Stimulated activated CD4-positive, alpha-beta T cell treated with anti-CD3 and anti-CD28 coated beads, Interleukin-4, amount 100 ng/mL, for 48 hours (primary cell): ENCODE measurements around the gene COL10A1.
A peak's percentile ranks its signal among the peaks of the same experiment; 100 is the strongest.
"Not testable (repeated sequence)": the region's sequence is repeated elsewhere in the genome, so short reads cannot be mapped to it uniquely, and the experiment has no call there.

Source experiments
- DNase-seq, 2 donors: peaks; one replicate each; pipeline ENCODE4 v3.0.0-alpha.2; 2020; ENCODE audit warnings: low read depth in 2 of 2

The COL10A1 gene

DNA sequence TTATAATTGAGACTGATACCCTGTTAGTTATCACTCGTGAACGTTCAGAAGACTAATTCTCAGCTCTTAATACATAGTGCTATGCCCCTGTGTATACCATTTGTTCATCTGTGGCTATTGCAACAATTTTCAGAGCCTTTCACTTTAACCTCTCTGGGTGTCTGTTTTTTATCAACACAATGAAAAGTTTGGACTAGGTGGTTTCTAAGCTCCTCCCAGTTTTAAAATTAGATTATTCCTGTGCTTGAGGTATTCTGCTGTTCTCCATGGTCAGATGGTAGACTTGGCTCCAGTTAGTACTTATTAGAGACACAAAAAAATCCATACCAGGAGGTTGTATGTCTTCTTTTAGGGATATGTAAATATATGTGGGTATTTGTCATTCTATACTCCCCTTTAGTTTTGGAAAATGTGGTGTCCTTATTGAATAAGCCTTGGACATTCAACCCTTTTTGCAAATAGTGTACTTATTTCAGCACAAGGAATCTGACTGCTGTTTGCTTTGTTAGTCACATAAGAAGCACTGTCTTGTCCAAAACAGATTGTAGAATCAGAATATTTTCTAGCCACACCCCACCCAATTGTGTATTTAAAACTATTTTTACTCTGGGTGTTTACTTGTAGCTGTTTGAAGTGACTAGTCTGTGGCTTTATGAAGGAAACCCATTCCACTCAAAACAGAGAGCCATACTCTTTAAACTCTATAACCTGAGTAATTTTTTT is 2.0 kb upstream of the COL10A1 start:
- DNase-seq, result no peak

DNA sequence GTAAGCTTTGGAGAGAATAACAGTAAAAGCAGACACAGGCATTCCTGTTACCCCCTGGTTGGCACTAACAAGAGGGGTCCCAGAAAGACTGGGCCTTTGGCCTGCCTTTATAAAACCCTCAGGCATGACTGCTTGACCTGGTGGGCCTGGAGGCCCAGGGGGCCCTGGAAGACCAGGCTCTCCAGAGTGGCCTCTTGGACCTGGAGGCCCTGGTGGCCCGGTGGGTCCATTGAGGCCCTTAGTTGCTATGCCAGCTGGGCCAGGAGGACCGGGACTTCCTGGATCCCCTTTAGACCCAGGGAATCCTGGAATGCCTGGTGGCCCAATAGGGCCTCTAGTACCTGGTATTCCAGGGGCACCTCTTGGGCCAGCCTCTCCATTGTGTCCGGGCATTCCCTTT is 5.5 kb downstream of the COL10A1 start:
- DNase-seq, result no peak

DNA sequence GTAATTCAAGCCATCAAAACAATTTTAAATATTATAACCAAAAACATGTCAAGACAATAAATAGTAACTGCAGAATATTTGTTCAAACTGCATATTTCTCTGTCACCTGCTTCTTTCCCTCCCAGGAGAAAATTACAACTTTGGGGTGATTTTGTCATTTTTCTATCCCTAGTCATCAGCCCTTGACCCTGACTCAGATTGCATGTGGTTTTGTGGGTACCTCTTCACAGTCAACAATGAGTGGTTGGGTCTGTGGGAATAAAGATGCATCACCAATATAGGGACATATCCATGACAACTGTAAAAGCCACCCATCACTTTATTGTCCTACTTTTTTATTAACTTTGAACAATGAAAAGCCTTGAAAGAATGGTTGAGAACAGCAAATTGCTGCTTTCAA is 7.3 kb downstream of the COL10A1 start:
- no peak for DNase-seq

DNA sequence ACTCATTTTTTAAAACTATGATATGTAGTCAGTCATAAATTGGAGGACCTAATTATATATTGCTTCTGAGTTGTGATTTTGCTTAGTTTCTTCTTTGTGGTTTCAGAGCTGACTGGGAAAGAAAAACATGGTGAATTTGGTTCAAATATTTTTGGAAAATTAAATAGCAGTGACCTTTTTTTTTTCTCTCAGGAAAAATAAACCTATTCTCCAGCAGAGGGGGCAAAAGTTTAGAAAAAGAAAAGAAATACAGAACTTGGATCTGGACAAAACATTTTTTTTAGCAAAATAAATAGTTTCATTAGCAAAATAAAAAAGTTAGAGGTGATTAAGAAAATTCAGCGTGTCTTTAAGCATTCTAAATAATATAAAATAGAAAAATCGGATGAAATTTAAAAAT is 10.2 kb downstream of the COL10A1 start:
- no peak for DNase-seq

DNA sequence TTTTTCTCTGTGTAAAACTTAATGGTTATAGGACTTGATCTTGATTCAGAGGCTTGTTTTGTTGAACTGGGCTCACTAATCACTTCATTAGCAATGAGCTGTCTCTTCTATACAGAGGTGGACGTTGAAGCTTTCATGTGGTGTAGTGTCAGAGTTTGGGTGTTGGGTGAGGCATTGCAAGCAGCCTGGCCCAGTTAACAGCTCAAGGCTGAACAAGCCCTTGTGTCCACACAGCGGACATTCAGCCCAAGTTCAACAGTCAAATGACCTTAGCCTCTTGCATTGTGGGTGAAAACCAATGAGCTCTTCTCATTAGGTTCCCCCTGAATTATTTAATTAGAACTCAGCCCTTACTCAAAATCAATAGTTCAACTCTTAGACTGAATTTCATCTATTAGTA is 12.5 kb downstream of the COL10A1 start:
- no peak for DNase-seq

DNA sequence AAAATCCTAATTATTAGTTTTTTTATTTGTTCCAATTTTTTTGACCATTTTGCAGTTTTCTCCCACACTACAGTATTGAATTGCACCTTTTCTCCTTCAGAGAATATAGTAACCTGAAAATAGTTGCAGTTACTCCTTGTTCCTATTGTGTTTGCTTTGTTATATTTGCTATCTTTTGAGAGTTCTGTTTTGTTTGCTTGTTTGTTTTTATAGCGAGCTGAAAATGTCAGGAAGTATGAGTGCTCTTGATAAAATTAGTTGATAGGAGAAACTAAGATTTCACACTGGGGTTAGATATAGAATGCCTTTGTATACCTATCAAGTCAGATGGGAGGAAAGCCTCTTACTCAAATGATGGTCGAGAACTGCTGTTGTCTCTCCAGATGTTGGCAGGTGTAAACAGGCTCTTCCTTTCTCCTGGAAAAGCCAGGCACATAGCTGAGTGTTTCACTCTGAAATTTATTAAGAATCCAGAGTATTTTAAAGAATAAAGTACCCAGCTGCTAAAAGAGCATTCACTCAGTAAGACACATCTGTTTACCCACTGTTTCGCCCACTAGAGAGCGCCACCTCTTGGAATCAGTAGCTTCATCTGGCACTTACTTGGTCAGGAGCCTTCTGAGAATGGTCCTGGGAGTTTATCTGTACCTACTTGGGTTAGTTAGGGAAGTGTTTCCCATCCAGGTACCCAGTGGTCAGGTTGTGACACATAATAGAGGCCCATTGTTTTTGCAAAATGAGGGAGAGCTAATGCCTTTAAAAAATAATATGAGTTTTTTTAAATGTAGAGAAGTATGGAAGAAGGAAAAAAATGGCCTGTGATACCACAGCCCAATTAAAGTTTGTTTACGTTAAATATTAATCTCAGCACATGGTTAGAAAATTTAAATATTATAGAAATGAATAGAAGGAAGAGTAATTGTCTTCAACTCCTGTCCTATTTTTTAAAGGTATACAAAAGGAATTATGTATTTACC is 14.1 kb downstream of the COL10A1 start:
- peak in 1 of 2 donors; percentile 11 for DNase-seq

DNA sequence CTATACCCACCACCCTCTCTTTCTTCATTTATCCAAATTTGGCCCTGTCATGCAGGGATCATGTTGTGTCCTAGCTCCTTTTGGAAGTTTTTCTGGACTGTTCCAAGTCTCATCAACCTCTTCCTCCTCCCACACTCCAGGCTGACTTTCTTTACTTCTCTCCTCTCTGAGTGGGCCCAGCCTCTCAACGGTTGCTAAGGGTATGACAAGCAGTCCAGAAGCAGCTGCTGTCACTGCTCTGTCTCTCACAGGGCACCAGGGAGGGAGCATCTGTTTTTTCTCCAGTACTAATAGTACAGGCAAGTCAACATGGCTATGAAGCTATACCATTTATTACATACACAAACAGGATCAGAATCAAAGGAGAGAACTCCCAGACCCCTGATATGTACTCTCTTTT is 17.1 kb downstream of the COL10A1 start:
- no peak for DNase-seq

DNA sequence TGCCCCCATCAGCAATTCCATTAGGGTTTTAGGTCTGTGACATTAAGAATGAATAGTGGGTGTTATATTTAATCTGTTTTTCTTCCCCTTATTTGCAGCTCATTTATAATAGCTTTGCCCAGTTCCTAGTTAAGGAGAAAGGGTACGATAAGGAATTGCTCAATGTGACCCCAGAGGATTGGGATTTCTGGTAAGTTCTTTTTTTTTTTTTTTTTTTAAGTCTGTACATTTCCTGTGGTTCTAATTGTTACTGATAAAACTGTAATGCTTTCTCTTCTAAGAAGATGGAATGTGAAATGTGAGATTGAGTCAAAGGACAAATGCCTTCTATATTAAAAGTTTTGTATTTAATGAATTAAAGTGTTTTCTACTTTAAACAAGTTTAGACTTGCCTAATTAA is 19.8 kb downstream of the COL10A1 start:
- DNase-seq, result no peak

DNA sequence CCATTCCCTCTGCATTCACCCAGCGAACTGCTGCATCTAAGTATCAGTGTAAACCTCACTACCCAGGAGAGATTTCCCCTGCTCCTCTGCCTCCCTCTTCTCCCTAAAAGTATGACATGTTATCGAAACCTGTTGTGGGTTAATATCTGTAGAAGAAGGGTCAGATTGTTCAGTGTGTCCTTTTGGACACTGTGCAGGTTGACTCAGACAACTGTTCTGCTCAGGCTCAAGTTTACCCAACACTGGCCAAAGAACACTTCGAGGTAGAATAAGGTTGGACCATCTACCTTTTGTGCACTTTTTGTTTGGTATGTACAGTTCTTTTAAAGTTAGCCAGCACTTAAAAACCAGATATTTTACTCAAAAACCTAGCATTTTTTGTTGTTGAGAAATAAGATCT is 20.7 kb downstream of the COL10A1 start:
- no peak for DNase-seq

DNA sequence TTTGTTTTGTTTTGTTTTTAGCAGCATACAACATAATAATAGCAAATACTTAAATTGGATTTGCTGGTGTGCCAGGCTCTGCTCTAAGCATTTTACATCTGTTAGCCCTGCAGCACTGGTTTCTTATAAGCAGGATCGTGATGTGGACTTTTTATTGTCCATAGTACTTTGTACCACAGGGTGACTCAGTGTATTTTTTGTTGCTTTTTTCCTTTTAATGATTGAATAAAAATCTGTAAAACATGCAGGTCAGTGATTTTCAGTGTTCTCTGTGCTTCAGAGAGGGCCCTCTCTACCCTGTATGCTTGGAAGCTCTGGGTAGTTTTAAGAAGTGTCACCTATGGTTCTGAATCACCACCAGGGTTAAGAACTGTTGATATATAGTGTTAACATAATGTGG is 21.3 kb downstream of the COL10A1 start:
- DNase-seq, result no peak

DNA sequence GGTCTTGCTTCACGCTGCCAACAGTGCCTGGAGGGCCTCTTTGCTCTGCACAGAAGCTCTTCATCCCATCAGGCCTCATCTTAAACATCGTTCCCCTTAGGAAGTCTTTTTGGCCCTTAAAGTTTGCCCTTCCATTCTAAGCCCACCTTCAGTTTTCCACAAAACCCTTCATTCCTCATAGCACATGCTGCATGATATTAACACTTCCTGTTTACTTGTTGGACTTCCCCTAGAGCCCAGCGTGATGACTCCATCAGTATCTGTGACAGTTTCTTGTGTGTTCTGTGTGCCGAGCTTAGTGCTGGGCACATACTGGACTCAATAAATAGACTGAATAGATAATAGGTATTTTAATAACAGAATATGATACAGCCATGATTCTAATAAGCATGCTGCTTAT is 23.1 kb downstream of the COL10A1 start:
- no peak for DNase-seq

DNA sequence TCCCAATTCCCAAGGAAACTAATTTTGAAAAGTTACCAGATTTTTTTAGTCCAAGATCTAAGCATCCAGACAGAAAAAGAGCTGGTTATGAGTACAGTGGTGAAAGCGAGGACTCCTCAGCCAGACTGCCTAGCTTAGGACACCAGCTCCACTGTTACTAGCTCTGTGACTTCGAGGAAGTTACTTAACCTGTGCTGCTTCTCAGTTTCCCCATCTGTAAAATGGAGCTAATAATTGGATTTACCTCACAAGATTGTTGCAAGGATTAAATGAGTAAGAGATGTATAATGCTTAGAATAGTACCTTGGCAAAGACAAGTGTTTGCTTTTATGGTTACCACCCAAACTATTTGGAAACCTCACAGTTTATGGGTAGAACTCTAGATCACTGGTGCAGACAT is 24.1 kb downstream of the COL10A1 start:
- DNase-seq, result no peak

DNA sequence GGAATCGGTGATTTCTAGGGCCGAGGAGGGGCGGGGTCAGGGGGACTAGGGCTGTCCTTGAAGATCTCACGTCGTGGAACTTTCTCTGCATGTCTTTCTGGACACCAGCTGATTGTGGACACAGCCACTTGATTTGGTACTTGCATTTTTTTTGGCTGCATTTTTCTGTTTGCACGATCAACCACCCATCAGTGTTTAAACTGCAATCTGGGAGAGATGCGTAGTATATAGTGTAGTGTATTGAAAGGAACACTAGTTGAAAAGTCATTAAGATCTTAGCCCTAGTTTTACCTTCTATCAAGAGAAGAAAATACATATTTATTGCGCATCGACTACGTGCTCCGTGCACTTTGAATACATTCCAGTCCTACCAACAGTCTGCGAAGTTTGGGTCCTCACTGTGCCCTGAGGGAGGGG is 24.6 kb downstream of the COL10A1 start:
- peak in 1 of 2 donors; percentile 57 for DNase-seq

DNA sequence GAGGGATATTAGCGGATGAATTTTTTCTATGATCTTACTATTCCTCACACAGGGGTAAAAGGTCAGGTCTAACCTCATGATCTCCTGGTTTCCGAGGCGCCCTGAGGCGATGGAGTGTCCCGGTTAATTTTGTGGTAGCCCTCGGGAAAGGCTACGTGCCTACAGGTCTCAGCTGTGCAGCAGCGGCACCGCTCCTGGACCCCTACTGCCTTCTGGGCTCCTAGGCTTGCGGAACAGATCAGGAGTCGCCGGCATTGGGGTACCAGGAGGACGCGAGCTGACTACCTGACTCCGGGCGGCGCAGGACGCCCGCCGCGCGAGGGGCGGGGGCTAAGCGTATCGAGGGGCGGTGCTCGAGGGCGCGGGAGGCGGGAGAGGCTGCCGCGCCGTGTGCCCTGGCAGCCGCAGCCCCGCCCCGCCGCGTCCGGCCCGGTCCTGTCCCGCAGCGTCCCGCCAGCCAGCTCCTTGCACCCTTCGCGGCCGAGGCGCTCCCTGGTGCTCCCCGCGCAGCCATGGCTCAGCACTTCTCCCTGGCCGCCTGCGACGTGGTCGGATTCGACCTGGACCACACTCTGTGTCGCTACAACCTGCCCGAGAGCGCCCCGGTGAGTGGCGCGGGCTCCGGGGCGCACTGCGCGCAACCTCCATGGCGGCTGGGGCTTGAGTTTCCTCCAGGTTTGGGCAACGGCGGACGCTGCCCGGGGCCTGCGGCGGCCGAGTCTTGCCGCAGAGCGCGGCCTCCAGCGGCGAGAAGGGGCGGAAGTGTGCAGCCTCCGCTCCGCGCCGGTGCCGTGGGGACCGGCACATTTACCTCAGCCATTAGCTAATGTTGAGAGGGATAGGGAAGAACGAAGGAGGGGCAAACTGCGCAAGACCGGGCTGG is 25.3 kb downstream of the COL10A1 start, which contains the start of gene NT5DC1:
TSS of gene NT5DC1 (plus strand) at position 435 of the 883 bp plus-strand sequence. CDS start at position 513, 78 bp downstream.
- DNase-seq, result peak; percentile 79 to 83

DNA sequence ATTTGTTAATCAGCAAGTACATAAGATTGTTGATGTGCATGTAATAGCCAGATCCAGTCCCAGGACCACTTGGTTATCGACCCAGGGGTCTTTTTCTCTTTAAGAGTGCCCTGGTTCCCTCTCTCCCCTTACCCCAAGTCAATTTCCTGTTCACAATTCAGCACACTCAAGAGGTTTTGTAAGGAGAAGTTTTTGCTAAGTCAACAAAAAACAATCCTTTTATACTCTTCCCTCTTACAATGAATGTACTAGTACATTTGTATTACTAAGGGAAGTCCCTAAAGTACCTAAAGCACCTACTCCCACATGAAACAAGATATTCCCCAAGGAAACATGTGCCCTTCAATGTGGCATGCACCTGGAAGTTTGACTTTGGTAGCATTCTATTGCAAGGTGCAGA is 26.9 kb downstream of the COL10A1 start:
- DNase-seq, result no peak

DNA sequence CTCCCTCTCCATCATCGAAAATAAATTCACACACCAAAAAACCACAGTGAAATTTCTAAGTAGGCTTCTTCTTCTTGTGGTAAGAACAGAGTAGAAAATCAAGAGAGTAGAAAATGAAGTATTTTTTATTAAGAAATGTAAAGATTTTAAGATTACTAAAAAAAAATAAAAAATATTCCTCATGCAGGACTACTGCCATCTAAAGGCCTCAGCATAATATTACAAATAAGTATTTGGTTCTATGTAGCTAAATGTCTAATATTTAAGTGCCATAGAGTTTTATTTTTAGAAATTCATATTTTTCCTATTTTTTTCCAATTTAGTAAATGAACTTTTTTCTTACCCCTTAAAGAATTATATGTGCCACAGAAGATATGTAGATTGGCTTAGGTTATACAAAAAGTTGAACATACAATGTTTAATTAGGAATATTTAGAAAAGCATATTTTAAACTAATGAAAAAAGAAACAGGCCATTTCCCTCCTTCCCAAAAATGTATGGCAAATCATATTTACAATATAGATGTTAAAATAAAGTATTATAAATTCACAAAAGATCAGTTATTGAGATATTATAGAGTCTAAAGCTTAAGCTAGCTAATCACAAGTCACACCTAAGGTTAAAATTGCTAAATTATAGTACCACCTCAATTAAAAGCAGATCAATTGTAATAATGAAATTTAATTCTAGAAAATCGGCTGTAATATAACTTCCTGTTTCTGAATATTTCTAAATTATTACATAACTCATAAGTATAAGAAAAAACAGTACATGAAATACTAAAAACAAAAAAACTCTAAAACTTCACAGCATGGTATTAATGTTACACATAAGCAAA is 28.7 kb downstream of the COL10A1 start:
- no peak for DNase-seq

DNA sequence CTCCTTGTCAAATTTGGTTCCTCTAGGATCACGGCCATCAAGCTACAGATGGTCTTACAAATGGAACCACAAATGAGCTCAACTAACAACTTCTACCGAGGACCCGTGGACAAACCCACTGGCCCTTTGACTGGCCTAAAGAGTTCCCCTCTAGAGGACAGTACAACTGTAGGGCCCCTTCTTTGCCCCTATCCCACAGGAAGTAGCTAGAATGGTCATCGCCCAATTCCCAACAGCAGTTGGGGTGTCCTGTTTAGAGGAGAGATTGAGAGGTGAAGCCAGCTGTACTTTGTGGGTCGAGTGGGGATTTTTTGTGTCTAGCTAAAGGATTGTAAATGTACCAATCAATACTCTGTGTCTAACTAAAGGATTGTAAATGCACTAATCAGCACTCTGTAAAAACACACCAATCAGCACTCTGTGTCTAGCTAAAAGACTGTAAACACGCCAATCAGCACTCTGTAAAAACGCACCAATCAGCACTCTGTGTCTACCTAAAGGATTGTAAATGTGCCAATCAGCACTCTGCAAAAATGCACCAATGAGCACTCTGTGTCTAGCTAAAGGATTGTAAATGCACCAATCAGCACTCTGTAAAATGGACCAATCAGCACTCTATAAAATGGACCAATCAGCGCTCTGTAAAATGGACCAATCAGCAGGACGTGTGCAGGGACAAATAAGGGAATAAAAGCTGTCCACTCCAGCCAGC is 29.7 kb downstream of the COL10A1 start:
- not testable (repeated sequence) for DNase-seq

DNA sequence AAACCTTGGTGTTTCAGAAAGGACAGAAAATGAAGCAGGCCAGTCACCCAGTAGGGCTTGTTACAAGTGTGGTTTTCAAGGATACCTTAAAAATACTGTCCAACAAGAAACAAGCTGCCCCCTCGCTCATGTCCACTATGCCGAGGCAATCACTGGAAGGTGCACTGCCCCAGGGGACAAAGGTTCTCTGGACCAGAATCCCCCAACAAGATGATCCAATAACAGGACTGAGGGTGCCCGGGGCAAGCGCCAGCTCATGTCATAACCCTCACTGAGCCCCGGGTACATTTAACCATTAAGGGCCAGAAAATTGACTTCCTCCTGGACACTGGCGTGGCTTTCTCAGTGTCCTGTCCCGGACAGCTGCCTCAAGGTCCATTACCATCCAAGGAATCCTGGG is 31.9 kb downstream of the COL10A1 start:
- DNase-seq, result no peak

DNA sequence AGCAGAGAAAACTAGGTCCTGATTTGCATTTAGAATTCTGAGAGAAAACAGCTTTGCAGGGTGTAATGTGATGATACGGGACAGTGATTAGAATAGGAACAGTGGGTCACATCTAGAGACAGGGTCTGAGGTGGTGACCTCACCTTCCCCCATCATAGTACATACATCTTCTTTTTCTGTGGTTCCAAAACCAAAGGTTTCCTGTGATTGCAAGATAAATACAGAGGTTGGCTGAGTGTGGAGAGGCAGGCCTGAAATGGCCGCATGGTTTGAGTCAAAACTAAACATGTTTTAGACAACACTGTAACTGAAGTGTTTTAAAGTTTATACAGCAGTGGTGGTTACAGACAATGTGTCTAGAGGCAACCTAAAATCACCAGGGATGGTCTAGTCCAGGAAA is 35.7 kb downstream of the COL10A1 start:
- DNase-seq, result no peak

DNA sequence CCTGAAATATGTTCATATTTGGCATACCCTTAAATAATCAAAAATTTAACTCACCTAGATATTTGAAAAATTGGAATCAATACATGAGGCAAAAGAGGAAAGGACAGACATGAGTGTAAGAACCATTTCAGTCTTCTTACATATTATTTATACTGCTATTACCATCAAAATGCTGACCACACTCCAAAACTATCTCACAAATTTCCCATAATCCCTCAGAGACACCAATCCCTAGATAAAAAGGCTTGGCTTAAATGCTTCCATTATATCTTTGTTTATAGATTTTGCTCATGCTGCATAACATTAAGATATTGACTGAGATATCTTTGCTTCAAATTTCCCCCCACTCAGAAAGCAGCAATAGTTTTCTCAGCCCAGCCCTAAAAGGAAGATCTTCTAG is 37.0 kb downstream of the COL10A1 start:
- DNase-seq, result no peak
